ENCODE data around the gene FANCC.
"Not testable (repeated sequence)": the region's sequence is repeated elsewhere in the genome, so short reads cannot be mapped to it uniquely, and the experiment has no call there.

Gene FANCC

GRCh38 chr9:95211028-95211427, 106.5 kb downstream of the FANCC start:
- DNase-seq (ENCODE audit: low read depth) = no peak
- TF ChIP-seq, protein P1, sequence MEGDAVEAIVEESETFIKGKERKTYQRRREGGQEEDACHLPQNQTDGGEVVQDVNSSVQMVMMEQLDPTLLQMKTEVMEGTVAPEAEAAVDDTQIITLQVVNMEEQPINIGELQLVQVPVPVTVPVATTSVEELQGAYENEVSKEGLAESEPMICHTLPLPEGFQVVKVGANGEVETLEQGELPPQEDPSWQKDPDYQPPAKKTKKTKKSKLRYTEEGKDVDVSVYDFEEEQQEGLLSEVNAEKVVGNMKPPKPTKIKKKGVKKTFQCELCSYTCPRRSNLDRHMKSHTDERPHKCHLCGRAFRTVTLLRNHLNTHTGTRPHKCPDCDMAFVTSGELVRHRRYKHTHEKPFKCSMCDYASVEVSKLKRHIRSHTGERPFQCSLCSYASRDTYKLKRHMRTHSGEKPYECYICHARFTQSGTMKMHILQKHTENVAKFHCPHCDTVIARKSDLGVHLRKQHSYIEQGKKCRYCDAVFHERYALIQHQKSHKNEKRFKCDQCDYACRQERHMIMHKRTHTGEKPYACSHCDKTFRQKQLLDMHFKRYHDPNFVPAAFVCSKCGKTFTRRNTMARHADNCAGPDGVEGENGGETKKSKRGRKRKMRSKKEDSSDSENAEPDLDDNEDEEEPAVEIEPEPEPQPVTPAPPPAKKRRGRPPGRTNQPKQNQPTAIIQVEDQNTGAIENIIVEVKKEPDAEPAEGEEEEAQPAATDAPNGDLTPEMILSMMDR (IDR thresholded peaks at IDR 0.05; ENCODE audit: low read depth, low read length, missing control alignments) = no peak

DNA sequence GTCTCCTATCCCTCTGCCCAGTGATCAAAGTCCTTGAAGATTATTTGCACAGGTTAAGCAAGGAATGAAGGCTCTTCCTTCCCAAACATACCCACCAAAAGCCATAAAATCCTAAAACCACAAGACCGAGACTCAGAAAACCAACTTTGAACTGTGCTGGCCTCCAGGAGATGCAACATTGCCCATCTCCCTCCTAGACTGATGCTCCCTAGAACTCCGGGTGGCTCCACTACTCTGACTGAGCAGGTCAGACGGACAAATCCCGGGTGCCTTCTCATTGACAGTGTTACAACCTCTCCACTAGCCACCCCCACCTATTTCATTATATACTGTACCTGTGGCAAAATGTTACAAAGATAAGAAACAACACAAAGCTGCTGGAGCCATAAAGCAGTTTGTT, 110.1 kb downstream of the FANCC start:
- no peak overlapping the region for H3K4me3 ChIP-seq (ENCODE audit: low read depth, low read length)
- TF ChIP-seq, protein P1 (IDR thresholded peaks at IDR 0.05; ENCODE audit: low read depth, low read length, missing control alignments) = no peak
- no peak for DNase-seq (ENCODE audit: low read depth)

More at GRCh38 chr9:95211028-95211427, 106.5 kb downstream of the FANCC start:
- no peak overlapping the region for H3K4me3 ChIP-seq (ENCODE audit: low read depth, low read length)

- TF ChIP-seq, protein P1 (IDR thresholded peaks at IDR 0.05; ENCODE audit: low read depth, low read length, missing control alignments) = no peak
- H3K4me3 ChIP-seq (ENCODE audit: low read depth, low read length) = no peak overlapping the region
- DNase-seq (ENCODE audit: low read depth) = no peak
Observed at GRCh38 chr9:95206143-95206542, 111.4 kb downstream of the FANCC start.

GRCh38 chr9:95204710-95205109, 112.8 kb downstream of the FANCC start:
- TF ChIP-seq, protein P1 (IDR thresholded peaks at IDR 0.05; ENCODE audit: low read depth, low read length, missing control alignments) = no peak
- H3K4me3 ChIP-seq (ENCODE audit: low read depth, low read length) = no peak overlapping the region
- no peak for DNase-seq (ENCODE audit: low read depth)

- TF ChIP-seq, protein P1 (IDR thresholded peaks at IDR 0.05; ENCODE audit: low read depth, low read length, missing control alignments) = no peak
- no peak overlapping the region for H3K4me3 ChIP-seq (ENCODE audit: low read depth, low read length)
- DNase-seq (ENCODE audit: low read depth) = no peak
Observed at GRCh38 chr9:95204310-95204709, 113.2 kb downstream of the FANCC start.

- not testable (repeated sequence) for H3K4me3 ChIP-seq (ENCODE audit: low read depth, low read length); DNase-seq (ENCODE audit: low read depth)
Observed at GRCh38 chr9:95203019-95203418, 114.5 kb downstream of the FANCC start.

GRCh38 chr9:95202076-95202681, 115.3 kb downstream of the FANCC start:
- TF ChIP-seq, protein P1 (IDR thresholded peaks at IDR 0.05; ENCODE audit: low read depth, low read length, missing control alignments) = no peak
- H3K4me3 ChIP-seq (ENCODE audit: low read depth, low read length) = no peak overlapping the region
- DNase-seq (ENCODE audit: low read depth) = no peak

Measured in GM12864 (cell line).